ENCODE measurements around the gene ZFAND3.

Gene ZFAND3

DNA sequence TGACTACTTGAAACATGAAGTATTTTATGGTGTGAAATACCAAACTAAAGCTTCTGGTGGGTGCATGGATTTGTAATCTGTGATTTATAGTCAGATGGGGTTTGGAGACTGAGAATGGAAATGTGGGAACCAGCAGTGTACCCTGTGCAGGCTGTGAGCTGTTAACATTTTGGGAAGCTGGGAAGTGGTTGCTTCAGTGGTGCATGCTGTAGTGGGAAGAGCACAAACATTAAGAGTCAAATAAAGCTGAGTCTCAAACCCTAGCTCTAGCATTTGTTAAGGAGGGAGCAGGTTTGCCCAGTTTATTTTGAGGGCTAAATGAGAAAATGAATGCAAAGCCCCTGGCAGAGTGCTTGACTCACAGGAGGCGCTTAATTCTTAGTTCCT, 235.7 kb downstream of the ZFAND3 start:
- DNase-seq: no peak

DNA sequence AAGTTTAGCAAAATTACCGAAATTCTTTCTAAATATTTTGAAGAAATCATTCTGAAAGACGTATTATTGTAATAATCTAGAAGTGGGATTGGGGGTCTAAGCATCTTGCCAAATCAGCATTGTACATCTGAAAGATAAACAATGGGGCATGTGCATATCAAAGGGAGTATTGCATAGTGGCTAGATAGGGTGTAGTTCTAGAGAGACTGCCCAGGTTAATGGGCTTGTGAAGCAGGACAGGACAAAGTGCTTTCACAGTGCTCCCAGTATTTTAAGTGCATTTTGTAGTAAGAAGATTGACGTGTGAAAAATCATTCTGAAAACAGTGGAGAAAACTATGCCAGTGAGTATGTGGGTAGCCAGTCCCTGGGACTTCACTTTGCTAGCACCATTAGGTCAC, 236.8 kb downstream of the ZFAND3 start:
- no peak for DNase-seq

DNA sequence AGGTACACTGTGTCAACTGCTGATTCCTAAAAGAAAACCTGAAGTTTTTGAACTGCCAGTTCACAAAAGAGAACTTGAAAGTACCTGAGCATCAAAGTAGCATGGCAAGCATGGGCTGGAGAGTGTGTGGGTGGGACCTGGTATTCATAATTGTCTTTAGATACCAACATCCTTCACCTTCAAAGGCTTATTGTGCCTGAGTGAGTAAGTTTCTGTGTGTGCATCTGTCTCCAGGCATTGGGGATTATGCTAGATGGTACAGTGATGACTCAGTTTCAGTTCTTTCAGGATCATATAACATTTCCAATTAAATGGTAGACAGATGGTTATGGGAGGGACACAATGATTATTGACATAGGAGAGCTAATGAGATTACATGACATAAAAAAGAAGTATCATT, 238.5 kb downstream of the ZFAND3 start:
- peak in 2 of 5 experiments; percentile 10 to 56 for DNase-seq

DNA sequence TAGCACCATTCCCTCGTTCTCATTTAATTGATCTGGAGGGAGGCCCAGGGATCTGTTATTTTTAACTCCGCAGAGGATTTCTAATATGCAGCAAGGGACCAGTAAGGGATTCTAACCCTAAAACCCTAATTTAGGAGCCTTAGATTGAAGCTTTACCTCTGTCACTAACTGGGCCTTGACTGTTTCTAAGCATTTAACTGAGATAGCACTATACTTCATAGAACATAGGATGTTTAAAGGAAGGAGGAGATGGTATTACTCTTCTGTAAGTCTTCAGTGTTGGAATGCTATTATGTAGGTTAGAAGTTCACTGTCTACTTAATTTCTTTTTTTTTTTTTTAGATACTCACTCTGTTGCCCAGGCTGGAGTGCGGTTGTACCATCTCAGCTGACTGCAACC, 242.5 kb downstream of the ZFAND3 start:
- no peak for DNase-seq

DNA sequence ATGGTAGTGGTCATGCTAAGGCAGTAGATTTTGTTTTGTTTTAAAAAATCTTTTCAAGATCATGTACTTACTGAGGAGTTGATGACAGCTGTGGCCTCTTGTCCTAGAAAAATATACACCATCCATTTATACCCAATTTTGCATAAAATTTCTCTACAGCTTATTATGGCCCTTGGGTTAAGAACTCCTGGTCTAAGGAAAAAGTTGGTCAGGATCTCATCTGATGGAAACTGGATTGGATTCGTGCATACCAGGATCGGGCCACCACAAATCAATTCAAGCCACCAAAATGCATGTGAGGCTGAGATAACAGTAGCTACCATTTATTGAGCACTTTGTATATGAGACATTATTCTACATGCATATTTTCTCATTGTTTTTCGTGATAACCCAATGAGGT, 244.4 kb downstream of the ZFAND3 start:
- DNase-seq: no peak

DNA sequence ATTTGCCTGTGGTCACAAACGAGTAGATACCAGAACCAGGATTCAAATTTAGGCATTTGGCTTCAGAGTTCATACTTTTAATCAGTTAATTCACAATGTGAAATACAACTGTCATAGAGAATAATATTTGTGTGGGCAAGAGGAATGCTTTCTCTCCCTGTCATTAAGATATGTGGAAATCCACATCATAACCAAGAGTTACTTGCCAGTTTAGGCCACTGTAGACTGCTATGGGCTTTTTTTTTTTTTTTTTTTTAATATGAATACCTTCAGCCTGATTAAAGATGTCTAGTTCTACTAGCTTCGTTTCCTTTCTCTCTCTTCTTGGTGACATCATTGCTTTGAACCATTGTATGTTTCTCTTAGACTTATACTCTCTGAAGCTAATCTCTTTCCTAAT, 244.9 kb downstream of the ZFAND3 start:
- no peak for DNase-seq

DNA sequence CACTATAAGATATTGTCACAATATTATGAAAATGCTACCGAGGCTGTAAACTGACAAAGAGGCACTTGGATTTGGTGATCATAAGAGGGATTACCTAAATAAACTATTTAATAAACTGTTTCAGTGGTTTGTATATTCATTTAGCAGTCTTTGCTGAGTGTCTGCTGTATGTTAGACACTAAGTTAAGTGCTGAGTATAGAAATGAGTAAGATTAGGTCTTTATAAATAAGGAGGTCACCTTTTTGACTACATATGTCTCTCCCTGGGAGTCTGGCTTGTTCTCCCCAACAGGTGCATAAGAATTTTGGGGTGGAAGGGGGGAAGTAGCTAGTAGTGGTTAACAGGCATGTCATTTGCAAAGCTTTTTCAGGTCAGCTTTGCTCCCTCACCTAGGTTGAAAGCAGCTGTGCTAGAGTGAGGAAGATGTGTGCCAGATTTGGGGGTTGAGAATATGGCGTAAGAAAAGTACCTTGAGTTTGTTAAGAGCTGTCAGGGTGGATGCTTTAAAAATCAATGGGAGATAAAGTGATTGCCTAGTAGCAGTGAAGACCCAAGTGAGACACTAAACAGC, 246.3 kb downstream of the ZFAND3 start:
- no peak for DNase-seq

DNA sequence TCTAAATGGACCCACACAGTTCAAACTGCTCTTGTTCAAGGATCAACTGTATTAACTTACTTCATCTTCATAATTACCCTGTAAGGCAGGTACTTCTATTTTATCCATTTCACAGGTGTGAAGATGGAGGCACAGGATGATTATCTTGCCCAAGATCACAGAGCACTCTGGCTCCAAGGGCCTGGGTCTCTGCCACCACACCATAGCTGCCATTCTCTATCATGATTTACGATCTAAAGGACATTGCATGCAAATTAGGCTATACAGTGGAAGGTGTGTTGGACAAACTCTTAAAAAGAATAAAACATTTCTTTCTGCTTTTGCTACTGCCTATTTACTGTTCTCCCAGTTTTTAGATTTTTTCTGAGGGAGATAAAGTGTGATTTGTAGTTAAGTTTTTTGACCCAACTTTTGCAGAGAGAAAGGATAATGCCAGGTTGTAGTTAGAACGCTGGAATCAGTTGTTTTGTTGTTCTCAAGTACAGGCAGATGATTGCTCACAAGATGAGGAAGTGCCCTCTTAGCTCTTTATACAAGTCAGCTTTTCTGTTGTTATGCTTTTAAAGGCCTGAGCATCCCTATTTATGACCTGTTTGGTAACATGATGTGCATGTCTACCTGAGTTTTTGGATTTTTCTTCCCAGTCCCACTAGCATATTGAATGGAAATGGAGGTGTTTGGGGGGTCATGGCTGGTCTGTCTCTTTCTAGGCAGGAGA, 247.9 kb downstream of the ZFAND3 start:
- no peak for DNase-seq

DNA sequence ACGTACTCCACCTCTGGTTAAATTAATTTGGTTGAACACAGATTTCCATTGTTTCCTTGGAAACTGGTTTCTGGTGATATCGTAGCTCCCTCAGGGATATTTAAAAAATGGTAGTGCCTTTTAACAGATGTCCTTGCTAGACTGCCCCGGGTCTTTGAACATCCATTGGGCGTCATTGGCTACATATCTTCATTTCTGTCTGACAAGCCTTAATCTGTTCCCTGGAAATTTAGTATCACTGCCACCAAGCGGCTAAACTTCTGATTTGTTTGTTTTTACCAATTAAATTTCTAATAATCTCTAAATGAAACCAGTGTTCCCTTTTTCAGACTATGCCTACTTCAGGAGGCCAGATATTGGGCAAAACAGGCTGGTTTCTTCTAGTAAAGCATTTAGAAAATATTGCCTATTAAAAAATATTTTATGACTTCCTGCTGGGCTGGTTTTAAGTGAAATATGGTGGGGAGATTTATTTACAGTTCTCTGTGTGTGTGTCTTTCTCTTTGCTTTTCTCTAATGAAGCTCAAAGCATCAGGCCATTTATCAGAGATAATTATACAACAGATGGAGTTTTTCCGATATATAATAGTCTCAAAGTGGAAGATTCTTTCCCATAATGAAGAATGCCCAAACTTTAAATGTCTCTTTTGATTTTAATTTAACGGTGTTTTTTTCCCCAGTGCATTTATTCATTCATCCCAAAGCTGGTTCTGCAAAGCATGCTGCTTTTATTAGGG, 249.5 kb downstream of the ZFAND3 start:
- no peak for DNase-seq

DNA sequence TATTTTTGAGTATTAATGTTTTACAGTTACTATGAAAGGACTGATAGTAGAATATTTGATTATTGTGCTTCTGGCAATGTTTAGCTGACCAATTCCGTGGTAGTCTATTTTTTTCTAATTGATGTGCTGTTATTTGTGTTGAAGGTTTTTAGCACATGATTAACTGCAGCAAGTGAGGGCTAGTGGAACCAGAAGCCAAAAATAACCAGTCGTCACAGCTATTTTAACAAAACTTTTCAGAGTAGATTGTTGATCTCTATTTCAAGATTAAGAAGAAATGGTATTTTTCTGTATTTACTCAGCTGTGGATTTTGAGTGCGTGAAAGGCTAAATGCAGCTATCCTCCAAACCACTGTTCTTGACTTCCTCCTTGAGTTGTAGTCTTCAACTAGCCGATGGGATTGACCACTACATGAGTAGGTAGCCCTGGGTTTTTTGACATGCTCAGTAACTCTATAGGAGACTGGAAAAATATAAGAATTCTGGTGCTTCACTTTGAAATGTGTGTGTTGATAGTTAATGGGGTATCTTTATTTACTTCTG, 258.0 kb downstream of the ZFAND3 start:
- no peak for DNase-seq

DNA sequence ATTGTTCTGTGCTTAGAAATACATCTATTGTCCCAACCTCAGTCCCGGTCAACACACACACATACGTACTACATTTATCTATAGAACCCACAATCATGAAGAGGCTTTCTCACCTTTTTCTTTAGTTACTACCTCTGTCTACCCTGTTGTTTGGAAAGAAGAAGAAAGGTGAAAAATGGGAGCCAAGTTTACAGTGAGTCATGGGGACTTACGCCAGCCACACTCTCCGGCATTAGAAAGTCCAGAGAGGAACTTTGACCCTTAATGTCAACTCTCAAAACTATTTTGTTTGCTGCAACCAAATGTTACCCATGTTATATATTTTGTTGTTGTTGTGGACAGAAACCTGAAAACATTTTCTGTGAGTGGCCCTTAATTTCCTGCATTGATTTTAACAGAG, 259.1 kb downstream of the ZFAND3 start:
- no peak for DNase-seq

DNA sequence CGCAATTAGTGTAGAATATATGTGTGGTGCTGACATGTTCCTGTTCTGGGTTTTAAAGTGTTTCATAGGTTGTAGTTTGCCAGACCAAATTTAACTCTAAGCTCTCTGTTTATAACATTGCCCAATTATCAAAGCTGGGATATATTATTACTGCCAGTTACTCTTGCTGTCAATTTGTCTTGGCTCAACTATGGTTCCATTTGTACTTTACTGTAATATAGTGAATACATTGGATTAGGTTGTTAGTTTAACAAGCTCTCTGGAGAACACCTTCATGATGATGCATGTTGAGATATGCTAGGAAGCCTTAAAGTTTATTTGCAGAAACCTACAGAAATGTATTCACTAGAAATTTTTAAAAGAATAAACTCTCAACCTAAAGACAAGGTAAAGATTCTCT, 259.6 kb downstream of the ZFAND3 start:
- DNase-seq: no peak

DNA sequence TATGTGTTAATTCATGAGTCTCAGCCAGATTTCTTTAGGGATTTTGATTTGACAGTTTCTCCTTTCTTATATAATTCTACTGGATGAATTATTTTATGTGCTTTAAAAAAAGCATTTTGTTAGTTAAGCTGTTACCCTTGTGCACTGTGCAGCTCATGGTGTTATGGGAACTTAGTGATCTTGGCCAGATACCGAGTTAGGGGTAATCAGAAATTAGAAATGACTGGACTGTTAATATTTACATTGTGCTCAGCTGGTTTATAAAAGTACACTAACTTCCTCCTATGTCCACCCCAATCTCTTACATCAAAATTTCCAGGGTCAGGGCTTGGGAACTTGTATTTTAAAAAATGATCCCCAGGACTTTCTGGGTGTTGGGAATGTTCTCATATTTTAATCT, 260.0 kb downstream of the ZFAND3 start:
- DNase-seq: no peak

DNA sequence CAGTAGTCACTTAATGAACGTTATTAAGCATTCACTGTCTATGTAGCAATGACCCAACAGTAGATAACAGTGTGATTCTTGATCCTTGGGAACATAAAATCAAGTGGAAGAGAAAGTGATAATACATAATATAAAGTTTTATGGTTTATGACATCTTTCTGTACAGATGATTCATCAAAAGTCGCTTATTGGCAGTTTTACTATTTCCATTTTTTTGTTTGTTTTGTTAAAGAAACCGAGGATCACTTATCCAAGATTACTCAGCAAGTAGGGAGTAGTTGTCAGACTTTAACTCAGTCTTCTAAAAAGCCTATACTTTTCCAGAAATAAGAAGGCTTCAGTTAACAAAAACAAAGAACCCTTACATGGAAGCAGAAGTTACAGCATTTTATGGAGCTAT, 260.8 kb downstream of the ZFAND3 start:
- DNase-seq: no peak

DNA sequence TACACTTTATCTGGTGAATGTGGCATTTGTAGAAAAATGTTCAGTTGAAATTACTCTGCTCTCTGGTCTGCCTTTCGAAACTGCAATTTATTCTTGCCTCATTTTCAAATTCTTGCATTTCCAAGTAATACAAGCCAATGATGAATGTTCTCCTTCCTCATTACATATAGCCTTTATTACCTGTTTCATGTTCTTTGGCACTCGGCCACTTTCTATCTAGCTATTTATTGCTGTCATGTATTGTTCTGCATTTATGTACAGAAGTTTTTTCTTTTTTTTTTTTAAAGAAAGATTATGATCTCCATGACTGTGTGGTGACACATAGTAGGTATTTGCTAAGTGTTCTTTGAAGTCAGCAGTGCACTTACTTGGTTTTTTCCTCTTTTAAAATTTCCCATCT, 261.4 kb downstream of the ZFAND3 start:
- no peak for DNase-seq

DNA sequence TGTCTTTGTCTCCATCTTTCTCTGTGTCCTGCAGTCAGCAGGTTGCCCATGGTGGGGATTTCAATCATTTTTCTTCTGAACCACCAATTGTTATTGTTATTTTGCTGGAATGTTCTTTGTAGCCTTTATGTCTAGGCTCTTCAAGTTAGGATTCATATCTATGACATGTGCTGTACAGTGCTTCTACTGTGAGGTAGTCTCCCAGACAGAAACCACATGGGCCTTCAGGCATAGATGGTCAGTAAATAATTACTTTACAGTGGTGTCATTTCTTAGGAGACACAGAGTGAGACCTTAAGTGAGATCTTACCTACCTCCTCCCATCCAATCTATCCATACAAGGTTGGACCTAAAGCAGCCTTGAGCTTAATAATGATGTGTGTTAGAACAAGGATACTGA, 265.5 kb downstream of the ZFAND3 start:
- DNase-seq: no peak

DNA sequence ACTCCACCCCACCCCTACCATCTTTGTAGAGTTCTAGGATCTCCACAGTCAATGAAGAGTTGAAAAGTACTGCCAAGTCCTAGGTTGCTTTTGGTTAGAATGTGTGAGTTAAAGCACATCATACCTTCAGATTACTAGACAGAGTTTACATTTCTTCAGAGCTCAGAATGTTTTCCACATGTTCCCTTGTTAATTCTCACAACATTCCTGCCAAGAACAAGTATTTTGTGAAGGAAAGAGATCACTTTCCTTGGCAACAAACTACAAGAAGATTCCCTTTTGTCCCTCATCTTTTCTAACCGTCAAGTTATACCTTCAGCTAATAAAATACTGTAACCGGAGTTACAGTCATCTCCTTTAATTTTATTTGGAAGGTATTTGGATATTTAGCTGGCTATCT, 266.8 kb downstream of the ZFAND3 start:
- DNase-seq: no peak

DNA sequence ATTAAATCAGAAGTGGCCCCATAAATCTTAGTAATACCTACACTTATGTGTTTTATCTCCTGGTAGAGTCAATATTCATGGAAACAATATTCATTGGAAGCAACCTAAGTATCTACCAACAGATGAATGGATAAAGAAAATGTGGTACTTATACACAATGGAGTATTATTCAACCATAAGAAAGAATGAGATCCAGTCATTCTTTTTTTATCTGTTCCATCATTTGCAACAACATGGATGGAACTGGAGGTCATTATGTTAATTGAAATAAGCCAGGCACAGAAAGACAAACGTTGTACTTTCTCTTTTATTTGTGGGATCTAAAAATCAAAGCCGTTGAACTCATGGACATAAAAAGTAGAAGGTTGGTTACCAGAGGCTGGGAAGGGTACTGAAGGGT, 268.5 kb downstream of the ZFAND3 start:
- no peak for DNase-seq

DNA sequence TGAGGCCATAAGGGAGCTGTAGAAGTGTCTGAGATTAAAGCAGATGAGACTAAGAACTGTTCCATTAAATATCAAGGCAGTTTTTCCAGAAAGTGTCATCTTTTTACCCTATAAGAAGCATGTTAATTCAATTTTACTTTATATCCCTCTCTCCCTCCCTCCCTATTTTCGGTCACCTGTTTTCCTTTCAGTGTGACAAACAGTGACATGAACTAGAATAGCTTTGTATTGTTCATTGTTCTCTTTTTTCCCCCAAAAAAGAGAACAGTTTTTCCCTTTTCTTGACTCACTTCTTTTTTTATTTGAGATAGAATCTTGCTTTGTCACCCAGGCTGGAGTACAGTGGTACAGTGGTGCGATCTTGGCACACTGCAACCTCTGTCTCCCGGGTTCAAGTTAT, 269.3 kb downstream of the ZFAND3 start:
- DNase-seq: no peak

DNA sequence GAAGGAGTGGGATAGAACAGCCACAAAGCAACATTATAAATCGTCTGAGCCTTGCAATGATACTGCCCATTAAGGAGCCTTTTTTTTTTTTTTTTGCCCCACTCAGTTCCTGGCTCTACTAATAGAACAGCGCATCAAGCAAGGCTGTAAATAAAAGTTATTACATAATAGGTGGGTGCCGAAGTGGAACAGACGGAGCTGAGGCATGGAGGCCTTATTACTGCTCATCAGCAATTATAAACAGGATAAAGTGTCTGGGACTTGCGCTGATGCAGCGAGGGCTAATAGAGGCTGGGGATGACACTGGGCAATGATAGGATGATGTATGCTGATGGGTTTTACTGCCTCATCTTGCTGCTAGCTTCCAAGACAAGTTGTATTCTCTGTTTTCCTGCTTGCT, 272.1 kb downstream of the ZFAND3 start:
- no peak for DNase-seq

DNA sequence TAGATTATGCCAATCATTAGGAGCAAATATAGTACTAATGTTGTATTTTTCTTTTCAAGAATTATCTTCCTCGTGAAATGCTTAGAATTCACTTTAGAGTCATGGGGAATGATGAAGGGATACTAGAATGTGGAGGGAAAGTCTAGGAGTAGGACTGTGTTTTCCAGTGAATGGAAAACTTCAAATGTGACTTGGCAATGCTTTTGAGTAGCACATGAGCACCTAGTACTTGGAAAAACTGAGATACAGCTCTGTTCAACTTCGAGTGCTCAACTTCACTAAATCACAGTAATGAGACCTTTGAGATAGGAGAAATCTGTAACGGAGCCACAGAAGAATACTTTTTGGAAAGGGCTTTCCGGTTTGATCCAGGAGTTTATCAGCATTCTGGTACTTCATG, 272.9 kb downstream of the ZFAND3 start:
- DNase-seq: no peak

DNA sequence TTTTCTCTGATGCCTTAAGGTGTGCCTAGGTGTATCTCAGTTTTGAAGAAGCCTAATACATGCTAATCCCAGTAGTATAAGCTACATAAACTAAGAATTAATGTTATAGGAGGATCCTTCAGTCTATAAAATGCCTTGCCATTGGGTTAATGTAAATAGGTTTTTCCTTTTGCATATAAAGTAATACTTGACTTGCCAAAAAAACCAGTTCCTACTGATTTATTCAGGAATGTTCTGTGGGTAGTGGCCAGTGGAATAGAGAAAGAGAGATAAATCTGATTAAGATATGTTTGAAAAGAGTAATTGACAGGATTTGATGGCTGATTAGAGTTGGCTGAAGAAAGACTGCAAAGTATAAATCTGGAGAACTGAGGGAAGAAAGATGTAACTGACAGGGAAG, 273.4 kb downstream of the ZFAND3 start:
- DNase-seq: no peak

DNA sequence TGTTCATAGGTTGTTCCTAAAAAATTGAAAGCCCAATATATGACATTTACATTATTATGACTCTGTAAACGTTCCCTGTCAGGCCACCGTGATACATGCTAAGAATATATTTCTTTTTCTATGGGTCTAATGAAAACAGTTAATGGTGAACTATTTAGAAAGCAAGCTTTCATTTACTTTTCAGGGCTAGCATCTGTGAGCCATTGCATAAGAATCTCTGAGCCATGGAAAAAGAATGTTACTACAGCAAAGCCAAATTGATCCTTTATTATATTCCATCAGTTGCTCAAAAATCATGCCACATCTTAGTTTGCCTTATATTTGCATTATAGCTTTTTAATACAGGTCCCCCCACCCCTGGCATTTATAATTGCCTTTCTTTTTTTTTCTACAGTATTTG, 275.5 kb downstream of the ZFAND3 start:
- DNase-seq: no peak

DNA sequence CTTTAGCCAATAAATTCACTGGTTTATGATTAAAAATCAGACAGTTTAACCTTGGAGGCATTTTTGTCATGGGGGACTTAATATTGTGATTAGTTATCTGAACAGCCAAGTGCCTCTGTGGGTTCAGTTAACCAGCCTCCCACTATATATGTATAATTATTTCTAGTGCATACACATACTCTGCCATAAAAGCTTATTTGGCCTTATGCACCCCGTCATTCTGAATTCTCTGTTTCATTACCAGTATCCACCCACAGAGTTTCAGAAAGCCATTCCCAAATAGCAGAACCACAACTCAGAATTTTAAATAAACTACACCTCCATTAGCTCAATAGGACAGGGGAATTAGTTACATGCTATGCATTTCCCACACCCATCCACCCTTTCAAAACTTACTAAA, 279.7 kb downstream of the ZFAND3 start:
- no peak for DNase-seq
